HG03565 (cell line): ENCODE measurements around the gene XRRA1.
"Not testable (repeated sequence)": the region's sequence is repeated elsewhere in the genome, so short reads cannot be mapped to it uniquely, and the experiment has no call there.

Experiments used
- ATAC-seq: cut with Tn5 transposase; IDR thresholded peaks from one replicate; pipeline ENCODE4 v1.9.1; 2021; ENCODE audit warnings: mild to moderate bottlenecking, moderate library complexity; ENCODE audit not compliant: unreplicated experiment

XRRA1 gene

GRCh38 chr11:74905326-74905725 lies 43.6 kb downstream of the XRRA1 start:
- ATAC-seq, result no peak

- no peak for ATAC-seq
Measured at GRCh38 chr11:74902342-74902741, 46.5 kb downstream of the XRRA1 start.

GRCh38 chr11:74896311-74896710 lies 52.6 kb downstream of the XRRA1 start:
- no peak for ATAC-seq

GRCh38 chr11:74895340-74896116 lies 53.4 kb downstream of the XRRA1 start:
- no peak for ATAC-seq

GRCh38 chr11:74893015-74893414 lies 55.9 kb downstream of the XRRA1 start:
- not testable (repeated sequence) for ATAC-seq

GRCh38 chr11:74877132-74877531 lies 71.8 kb downstream of the XRRA1 start:
- ATAC-seq, result no peak

- no peak for ATAC-seq
Measured at GRCh38 chr11:74871037-74871436, 77.9 kb downstream of the XRRA1 start.

- ATAC-seq, result no peak
Measured at GRCh38 chr11:74870485-74870884, 78.4 kb downstream of the XRRA1 start.

GRCh38 chr11:74866557-74866956 lies 82.3 kb downstream of the XRRA1 start:
- ATAC-seq, result no peak

- no peak for ATAC-seq
Measured at GRCh38 chr11:74863410-74863809, 85.5 kb downstream of the XRRA1 start.

- no peak for ATAC-seq
Measured at GRCh38 chr11:74860743-74861142, 88.1 kb downstream of the XRRA1 start.

- ATAC-seq, result no peak
Measured at GRCh38 chr11:74853223-74853622, 95.7 kb downstream of the XRRA1 start.

- no peak for ATAC-seq
Measured at GRCh38 chr11:74849525-74850391, 99.1 kb downstream of the XRRA1 start.

- ATAC-seq, result no peak
Measured at GRCh38 chr11:74847895-74848294, 101.0 kb downstream of the XRRA1 start.

GRCh38 chr11:74847395-74847794 lies 101.5 kb downstream of the XRRA1 start:
- ATAC-seq, result no peak

GRCh38 chr11:74846770-74847169 lies 102.1 kb downstream of the XRRA1 start:
- no peak for ATAC-seq

- no peak for ATAC-seq
Measured at GRCh38 chr11:74845978-74846517, 102.8 kb downstream of the XRRA1 start.

GRCh38 chr11:74844865-74845264 lies 104.0 kb downstream of the XRRA1 start:
- no peak for ATAC-seq

GRCh38 chr11:74844072-74844471 lies 104.8 kb downstream of the XRRA1 start:
- no peak for ATAC-seq

GRCh38 chr11:74842967-74843366 lies 105.9 kb downstream of the XRRA1 start:
- no peak for ATAC-seq

GRCh38 chr11:74840486-74840885 lies 108.4 kb downstream of the XRRA1 start:
- ATAC-seq, result no peak

GRCh38 chr11:74839971-74840370 lies 108.9 kb downstream of the XRRA1 start:
- ATAC-seq, result no peak
